GM19455 (cell line): ENCODE results near the gene CNTFR.

Experiments used
- ATAC-seq: cut with Tn5 transposase; IDR thresholded peaks from one replicate; pipeline ENCODE4 v1.9.1; 2021; ENCODE audit not compliant: unreplicated experiment

Gene CNTFR

GRCh38 chr9:34620061-34620994 lies 30.8 kb upstream of the CNTFR start, which contains the start of gene DCTN3:
Gene DCTN3, minus strand, starts transcription at chr9:34620495. Its CDS starts 31 bp downstream, at chr9:34620464.
- ATAC-seq = peak; percentile 98

- no peak for ATAC-seq
These were observed 25.6 kb upstream of the CNTFR start for GRCh38 chr9:34615132-34615531.

GRCh38 chr9:34612788-34613390 lies 23.4 kb upstream of the CNTFR start:
- ATAC-seq = no peak

DNA sequence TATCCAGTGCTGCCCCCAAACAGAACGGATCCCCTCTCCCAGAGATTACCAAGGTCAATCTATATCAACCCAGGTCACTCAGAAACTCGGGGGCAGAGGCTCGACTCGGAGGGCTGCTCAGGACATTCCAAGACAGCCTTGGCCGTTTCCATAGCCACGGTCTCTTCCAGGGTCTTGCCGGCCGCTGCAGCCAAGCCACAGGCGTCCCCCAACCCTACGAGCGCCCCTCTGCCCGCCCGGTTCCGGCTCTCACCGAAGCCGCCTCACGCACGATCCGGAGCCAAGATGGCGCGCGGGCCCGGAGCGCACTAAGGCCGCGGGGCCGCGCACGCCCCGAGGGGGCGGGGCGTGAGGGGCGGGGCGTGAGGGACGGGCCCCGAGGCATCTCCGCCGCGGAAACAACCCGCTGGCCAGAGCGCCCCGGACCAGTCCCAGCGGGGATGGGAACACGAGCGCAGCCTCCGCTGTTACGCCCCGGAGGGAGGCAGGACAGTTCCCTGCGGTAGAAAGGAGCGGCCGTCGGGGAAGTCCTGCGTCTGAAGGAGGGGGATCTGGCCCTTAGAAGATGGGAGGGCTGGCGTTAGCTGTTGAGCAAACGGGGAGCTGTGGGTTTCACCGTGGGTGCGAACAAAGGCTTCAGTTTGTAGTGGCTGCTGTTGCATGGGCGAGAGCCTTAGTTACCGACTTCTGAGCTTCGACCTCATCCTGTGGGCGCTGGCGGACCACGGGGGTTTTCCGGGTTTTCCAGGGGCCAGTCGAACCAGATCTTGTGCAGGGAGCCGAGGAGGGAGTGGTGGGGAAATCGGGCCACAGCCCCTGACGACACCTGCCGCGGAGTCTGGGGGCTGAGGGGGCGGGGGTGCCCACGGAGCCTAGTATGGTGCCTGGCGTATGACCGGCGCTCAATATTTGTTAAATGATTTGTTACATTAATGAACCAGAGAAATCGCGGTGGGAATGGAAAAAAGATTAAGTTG lies 22.6 kb upstream of the CNTFR start, which contains the start of gene RPP25L:
RPP25L (minus strand) TSS at position 287 of the 977 bp plus-strand sequence. CDS start 801 bp downstream, outside the sequence.
- ATAC-seq = peak; percentile 72

- ATAC-seq = no peak
These were observed 21.8 kb upstream of the CNTFR start for GRCh38 chr9:34611251-34611810.

DNA sequence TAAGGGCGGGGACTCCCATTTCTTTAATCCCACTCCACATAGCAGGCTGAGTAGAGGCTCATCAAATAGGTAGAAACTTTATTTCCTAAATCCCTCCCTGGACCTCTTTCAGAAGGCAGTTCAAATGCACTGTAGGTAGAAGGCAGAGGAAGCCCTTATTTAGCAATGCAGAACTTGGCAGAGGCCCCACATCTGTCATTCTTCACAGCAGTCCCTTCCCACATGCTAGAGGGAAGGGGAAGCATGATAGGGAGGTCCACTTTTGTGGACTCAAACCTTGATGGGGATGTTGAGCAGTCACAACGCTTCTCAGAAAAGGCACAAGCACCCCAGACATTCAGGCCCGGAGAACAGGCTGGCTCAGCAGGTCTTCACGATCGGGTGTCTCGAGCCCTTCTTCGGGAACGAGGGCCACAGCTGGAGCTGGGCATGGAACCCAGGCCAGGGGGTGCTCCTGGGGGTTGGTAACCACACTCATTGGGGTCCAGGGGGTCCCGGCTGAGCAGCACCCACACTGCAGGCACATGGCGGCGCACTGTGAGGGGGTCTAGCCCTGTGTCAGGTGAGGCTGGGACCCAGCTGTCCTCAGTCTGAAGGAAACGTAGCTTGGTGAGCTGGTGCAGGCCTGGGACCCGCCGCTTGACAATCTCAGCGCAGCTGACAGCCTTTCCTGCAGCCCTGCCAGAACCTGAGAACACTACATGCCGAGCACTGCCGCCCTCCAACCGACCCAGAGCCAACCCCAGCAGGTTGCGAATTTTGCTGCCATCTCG lies 21.1 kb upstream of the CNTFR start:
- ATAC-seq = no peak

GRCh38 chr9:34607331-34607730 lies 17.8 kb upstream of the CNTFR start:
- ATAC-seq = no peak

DNA sequence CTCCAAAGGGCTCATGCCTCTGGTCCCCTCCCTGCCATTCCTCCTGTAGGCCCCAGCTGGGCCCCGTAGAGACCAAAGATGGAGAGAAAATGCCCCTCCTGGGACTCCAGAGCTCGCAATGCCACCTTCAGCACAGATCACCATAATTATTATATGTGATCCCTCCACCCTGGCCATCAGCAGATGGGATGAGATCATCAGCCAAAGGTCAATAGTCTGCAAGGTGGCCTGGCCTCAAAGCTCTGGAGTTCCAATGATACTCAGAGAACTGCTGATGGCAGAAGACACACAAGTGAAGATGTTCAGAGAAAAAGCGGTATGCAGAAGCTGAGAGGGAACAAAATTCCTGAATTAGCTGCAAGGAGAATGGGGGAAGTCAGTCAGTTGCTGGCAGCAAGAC lies 17.4 kb upstream of the CNTFR start:
- no peak for ATAC-seq

GRCh38 chr9:34606190-34606589 lies 16.7 kb upstream of the CNTFR start:
- ATAC-seq = no peak

- no peak for ATAC-seq
These were observed 14.2 kb upstream of the CNTFR start for GRCh38 chr9:34603610-34604231.

- no peak for ATAC-seq
These were observed 12.5 kb upstream of the CNTFR start for GRCh38 chr9:34601937-34602573.

DNA sequence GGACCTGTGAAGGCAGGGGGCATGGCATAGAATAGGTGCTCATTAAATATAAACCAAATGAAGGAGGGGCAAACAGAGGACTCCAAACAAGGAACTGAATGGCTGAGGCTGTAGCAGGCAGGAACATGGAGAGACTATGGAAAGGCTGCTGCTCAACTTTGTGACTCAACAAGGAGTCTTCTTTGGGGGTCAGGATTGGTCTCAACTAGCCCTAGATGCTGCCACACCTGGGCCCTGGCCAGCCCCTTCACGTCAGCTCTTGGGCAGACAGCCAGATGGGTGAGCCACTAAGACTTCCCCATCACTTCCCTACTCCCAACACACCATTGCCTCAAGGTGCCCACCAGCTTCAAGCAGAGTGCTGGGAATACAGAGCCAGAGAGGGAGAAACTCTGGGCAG lies 11.4 kb upstream of the CNTFR start:
- no peak for ATAC-seq

DNA sequence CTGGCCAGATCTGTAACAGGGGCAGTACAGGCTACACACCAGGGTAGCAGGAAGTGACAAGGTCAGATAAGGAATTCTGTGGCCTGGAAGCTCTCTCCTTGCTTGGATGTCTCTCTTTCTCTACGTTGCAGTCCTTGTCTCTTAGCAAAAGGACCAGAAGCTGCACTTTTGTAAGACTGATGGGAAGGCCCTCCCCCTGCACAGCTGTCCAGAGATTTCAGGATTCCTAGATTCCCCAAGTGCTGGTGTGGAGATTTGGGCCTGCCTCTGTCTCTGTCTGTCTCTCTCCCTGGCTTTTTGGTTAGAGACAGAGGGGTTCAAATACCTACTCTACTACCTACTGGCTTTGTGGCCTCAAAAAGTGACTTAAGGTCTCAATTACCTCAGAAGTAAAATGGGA lies 10.0 kb upstream of the CNTFR start:
- no peak for ATAC-seq

GRCh38 chr9:34594177-34594576 lies 4.7 kb upstream of the CNTFR start:
- no peak for ATAC-seq

DNA sequence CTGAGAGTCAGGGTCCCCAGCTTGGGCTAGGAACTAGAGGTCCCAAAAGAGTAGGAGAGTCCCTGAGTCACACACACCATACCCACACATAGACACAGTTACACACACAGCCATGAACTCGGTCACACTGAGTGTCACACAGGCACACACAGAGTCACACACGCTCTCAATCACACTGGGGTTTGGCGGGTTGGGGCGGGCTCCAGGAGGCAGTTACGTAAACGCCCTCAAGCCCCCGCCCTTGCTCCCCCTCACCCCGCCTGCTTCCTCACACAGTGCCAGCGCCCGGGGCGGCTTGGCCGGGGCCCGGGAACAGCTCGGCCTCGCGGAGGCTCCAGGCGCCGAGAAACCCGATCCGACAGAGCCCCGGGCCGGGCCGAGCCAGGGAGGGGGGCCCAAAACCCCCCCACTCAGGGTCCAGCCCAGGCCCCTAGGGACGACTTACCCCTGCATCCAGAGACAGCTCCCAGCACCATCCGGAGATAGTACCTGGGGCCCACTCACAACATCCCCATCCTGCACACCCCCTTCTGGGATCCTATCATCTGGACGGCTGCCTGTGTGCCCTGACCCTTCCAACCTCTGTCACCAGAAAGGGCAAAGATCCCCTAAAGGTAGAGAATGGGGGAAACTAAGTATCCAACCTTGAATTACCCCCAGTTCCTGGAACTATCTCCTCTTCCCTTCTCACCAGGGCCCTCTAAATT lies 3.5 kb upstream of the CNTFR start:
- no peak for ATAC-seq

- no peak for ATAC-seq
These were observed 2.7 kb upstream of the CNTFR start for GRCh38 chr9:34591917-34592866.

DNA sequence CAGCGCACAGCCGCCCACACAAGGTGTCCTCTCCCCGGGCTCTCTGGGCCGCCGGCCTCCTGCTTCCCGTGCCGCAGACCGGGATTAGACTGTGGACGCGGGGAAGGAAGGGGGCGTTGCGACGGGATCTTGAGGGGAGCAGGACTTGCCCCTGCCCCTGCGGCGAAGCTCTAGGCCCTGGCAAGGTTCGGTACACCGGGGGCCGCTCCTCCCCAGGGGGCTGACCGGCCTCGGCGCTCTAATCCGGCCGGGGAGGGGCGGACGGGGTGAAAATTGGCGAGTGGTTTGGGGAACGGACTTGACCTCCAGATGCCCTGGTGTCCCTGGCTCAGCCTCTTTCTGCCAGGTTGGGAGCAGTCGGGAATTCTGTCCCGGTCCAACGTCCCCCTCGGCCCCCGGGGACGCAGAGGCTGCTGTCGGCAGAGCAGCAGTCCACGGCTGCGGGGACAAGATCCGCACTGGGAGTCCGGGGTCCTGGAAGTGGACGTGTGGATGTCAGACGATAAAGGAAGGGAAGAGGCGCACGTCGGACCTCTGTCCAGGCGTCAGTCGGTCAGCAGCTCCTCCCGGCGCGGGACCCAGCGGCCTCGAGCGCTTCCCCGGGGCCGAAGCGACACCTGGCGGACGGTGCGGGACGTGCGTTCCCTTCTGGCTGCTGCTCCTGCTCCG lies 1.9 kb upstream of the CNTFR start:
- peak; percentile 76 for ATAC-seq
